Mucosa of rectum (tissue), 2 donors: ENCODE results near the gene ECE1.

Experiments used
- H3K27ac ChIP-seq, 2 donors: one replicate each; pipeline ENCODE4 v1.7.0; 2013; ENCODE audit warnings: inconsistent platforms in 2 of 2, low read depth in 2 of 2, low read length in 2 of 2
- H3K27me3 ChIP-seq, 2 donors: one replicate each; pipeline ENCODE4 v1.7.0; 2013; ENCODE audit warnings: low read length in 2 of 2; ENCODE audit not compliant: control insufficient read depth in 2 of 2, insufficient read depth in 2 of 2
- H3K36me3 ChIP-seq, 2 donors: one replicate each; pipeline ENCODE4 v1.7.0; 2013; ENCODE audit warnings: low read length in 2 of 2; ENCODE audit not compliant: control insufficient read depth in 2 of 2, insufficient read depth in 2 of 2
- H3K4me1 ChIP-seq, 2 donors: one replicate each; pipeline ENCODE4 v1.7.0; 2013; ENCODE audit warnings: low read length in 2 of 2, mild to moderate bottlenecking in 1 of 2; ENCODE audit not compliant: control insufficient read depth in 2 of 2, insufficient read depth in 2 of 2
- H3K4me3 ChIP-seq, 2 donors: one replicate each; pipeline ENCODE4 v1.7.0; 2013; ENCODE audit warnings: low read length in 2 of 2
- H3K9ac ChIP-seq, 2 donors: one replicate each; pipeline ENCODE4 v1.7.0; 2013; ENCODE audit warnings: low read length in 2 of 2, low read depth in 1 of 2, mild to moderate bottlenecking in 1 of 2
- H3K9me3 ChIP-seq, 2 donors: one replicate each; pipeline ENCODE4 v1.7.0; 2013; ENCODE audit warnings: low read length in 2 of 2; ENCODE audit not compliant: control insufficient read depth in 2 of 2
- donor health status: healthy.
- donor health status: Normal muscosa, but diverticular disease.

Gene ECE1

DNA sequence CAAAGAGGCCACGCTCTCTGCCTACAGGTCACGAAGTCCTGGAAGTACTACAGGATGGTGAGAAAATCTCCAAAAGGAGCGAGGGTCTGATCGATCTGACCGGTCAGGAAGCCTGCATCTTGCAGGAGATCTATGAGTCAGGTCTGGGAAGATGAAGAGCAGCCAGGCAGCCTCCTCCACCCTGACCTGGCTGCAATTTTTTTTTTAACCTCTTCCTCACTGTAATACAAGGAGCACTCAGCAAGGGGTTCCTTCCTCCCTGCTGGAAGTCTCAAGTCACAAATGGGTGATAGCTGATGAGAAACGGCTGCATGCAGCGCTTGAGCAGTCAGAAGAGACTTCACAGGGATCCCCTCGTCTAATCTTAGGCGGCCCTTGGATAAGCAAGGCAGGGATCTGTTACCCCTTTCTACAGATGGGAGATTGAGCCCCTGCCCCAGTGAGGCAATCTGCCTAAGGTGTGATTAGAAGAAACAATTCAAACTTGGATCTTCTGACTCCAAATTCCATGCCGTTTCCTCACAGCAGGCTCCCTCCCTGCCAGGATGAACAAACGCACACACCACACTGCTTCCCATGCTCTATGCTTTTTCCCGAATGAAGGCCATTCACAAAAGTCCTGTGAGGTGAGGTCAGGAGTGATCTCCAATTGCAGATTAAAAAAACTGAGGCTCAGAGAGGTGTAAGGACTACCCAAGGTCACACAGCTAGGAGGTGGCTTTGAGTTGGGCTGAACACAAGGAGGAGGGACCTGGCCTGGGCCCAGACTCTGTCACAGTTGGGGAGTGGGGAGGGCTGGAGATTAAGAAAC, 48.3 kb downstream of the ECE1 start:
- Histone ChIP-seq H3K4me3 (no peak overlapping the region), H3K4me1 (no peaks in the 10 kb centered on the region), H3K36me3 (peaks cover 53 to 59% of the 10 kb centered on the region in 2 donors), H3K27me3 (no peaks in the 10 kb centered on the region), H3K9me3 (no peaks in the 10 kb centered on the region), H3K27ac (no peak overlapping the region), H3K9ac (no peak overlapping the region)

DNA sequence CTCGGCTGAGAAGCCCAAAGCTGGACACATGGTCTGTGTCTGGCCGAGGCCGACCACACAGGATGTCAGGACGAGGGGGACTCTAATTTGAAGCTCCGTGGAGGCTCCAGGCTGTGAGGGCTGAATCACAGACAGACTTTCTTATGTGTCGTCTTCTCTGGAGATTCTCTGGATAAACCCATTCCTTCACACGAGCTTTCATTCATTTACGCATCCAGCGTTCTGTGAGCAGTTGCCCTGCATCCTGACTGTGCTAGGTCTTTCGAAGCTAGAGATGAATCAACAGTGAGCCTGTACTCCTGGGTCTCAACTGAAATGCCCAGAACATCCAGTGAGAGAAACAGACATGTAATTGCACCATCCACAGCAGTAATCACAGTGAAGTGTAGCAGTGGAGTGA, 49.6 kb downstream of the ECE1 start:
- Histone ChIP-seq H3K9ac (no peak overlapping the region), H3K36me3 (peaks cover 60 to 67% of the 10 kb centered on the region in 2 donors), H3K27ac (no peak overlapping the region), H3K4me1 (no peaks in the 10 kb centered on the region), H3K27me3 (no peaks in the 10 kb centered on the region), H3K9me3 (no peaks in the 10 kb centered on the region), H3K4me3 (no peak overlapping the region)

DNA sequence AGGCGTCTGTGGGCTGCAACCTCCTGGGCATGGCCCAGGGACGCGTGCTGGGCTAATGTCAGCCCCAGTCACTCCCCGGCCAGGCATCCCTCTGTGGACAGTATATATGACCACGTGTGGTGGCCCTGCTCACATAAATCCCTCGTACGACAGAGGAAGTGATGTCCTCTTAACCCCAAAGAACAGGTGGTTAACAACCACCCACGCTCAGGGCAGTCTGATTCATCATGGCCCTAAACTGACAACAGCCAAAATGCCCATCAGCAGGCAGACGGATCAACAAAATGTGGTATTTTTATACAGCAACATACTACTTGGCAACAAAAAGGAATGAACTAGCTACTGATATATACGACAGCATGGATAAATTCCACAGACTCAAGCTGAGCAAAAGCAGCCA, 51.0 kb downstream of the ECE1 start:
- Histone ChIP-seq H3K27ac (no peak overlapping the region), H3K36me3 (peaks cover 51 to 68% of the 10 kb centered on the region in 2 donors), H3K4me3 (no peak overlapping the region), H3K4me1 (no peaks in the 10 kb centered on the region), H3K9ac (no peak overlapping the region), H3K27me3 (no peaks in the 10 kb centered on the region), H3K9me3 (no peaks in the 10 kb centered on the region)

DNA sequence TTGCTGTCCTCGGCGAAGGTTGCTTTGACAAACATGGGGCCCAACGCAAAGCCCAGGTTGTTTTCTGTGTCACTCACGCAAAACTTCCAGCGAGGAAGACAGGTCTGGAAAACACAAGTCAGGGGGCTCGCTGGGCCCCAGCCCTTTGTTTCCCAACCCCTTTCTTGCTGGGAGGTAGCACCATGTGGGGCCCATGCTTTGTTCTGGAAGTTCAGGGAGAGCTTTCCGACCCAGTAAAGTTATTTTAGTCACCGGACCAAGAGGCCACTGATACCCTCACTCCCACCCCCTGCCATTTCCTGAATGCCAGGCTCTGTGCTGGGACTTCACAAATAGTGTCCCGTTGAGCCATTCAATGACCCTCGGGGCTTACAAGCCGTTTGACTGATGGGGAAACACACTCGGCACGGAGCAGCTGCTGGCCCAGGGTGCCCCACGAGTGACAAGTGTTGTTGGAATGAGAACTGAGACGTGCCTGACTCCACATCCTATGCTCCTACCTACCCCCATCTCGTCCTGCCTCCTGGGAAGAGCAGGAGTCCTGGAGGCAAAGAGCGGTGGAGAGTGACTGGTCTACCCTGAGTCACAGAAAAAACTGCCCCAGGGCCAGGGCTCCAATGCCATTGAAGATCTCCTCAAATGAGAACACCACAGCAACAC, 52.0 kb downstream of the ECE1 start:
- Histone ChIP-seq H3K36me3 (peaks cover 45 to 66% of the 10 kb centered on the region in 2 donors), H3K27me3 (no peaks in the 10 kb centered on the region), H3K9me3 (no peaks in the 10 kb centered on the region), H3K9ac (no peak overlapping the region), H3K4me1 (no peaks in the 10 kb centered on the region), H3K4me3 (no peak overlapping the region), H3K27ac (no peak overlapping the region)

DNA sequence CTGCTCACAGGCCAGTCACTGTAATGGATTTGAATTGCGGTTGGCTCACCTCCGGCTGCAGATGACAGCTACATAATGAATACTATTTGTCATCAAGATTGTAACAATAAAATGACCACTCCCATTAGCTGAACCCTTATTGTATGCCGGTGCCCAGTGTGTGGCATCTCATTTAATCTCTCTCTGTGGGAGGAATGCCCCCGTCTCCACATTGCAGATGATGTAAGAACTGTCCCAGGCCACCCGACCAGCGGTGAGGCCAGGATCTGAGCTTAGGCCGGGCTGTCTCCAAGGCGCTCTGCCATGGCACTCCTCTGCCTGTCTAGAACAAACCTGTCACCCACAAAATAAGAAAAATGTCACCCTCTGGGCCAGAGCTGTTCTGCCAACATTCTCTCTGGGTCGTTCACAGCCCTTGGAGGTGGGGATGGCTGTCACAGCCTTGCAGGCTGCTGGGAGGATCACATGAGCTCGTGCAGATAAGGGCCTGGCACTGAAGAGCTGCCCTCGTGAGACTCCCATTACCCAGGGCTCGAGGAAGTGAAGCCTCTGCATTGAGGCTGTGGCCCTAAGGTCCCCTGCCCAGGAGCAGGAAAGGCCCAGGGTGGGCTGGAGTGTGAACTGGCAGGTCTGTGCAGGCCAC, 52.7 kb downstream of the ECE1 start:
- Histone ChIP-seq H3K36me3 (peaks cover 45 to 69% of the 10 kb centered on the region in 2 donors), H3K4me3 (no peak overlapping the region), H3K27ac (no peak overlapping the region), H3K9ac (no peak overlapping the region), H3K9me3 (no peaks in the 10 kb centered on the region), H3K4me1 (no peaks in the 10 kb centered on the region), H3K27me3 (no peaks in the 10 kb centered on the region)

DNA sequence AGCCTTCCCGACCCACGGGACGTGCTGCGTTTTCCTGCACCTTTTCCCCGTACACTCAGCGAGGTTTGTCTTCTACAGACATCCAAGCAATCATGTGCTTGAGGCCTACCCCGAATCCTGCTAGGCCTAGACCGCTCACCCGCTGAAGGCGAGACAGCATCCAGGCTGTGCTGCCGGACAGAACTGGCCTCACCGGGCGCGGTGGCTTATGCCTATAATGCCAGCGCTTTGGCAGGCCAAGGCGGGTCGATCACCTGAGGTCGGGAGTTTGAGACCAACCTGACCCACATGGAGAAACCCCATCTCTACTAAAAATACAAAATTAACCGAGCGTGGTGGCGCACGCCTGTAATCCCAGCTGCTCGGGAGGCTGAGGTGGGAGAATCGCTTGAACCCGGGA, 54.1 kb downstream of the ECE1 start:
- no peak overlapping the region for H3K27ac ChIP-seq
- H3K36me3 ChIP-seq, result peaks cover 35 to 58% of the 10 kb centered on the region in 2 donors
- H3K9me3 ChIP-seq, result no peaks in the 10 kb centered on the region
- H3K4me3 ChIP-seq, result no peak overlapping the region
- no peak overlapping the region for H3K9ac ChIP-seq
- H3K4me1 ChIP-seq, result no peaks in the 10 kb centered on the region
- no peaks in the 10 kb centered on the region for H3K27me3 ChIP-seq

DNA sequence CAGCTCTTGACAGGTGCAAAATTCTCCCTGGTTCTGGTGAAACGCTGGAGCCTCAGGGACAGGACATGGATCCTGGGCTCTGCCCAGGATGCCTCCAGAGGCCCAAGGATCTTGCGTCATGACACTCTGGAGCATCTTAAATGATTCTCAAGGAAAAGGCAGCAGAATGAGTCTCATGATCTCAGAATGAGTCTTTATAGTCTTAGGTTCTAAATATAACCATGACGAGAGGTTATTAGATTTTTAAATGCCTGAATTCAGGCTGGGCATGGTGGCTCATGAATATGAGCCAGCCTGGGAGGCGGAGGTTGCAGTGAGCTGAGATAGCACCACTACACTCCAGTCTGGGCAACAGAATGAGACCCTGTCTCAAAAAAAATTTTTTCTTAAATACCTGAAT, 55.5 kb downstream of the ECE1 start:
- no peaks in the 10 kb centered on the region for H3K27me3 ChIP-seq
- H3K4me3 ChIP-seq, result no peak overlapping the region
- no peaks in the 10 kb centered on the region for H3K9me3 ChIP-seq
- H3K9ac ChIP-seq, result no peak overlapping the region
- peaks cover 31 to 53% of the 10 kb centered on the region in 2 donors for H3K36me3 ChIP-seq
- no peak overlapping the region for H3K27ac ChIP-seq
- no peaks in the 10 kb centered on the region for H3K4me1 ChIP-seq

DNA sequence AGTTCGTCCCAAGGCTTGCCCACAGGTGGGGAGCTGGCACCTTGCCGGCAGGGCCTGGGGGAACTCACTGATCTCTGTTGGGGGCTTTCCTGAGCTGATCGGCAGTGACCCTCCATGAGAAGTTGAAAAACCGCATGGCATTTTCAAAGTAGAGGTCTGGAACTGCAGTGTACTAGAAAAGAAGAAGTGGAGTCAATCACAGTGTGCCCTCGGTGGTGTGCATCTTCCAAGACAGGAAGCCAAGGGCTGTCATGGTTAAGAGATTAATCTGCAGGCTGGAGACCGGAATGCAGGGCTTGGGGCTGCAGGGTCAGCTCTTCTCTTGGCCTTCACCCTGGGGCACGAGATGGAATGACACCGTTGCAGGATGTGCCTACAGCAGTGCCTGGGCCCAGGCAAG, 56.8 kb downstream of the ECE1 start:
- no peak overlapping the region for H3K9ac ChIP-seq
- no peak overlapping the region for H3K4me3 ChIP-seq
- no peaks in the 10 kb centered on the region for H3K9me3 ChIP-seq
- peaks cover 31 to 53% of the 10 kb centered on the region in 2 donors for H3K36me3 ChIP-seq
- no peak overlapping the region for H3K27ac ChIP-seq
- H3K27me3 ChIP-seq, result no peaks in the 10 kb centered on the region
- no peaks in the 10 kb centered on the region for H3K4me1 ChIP-seq

DNA sequence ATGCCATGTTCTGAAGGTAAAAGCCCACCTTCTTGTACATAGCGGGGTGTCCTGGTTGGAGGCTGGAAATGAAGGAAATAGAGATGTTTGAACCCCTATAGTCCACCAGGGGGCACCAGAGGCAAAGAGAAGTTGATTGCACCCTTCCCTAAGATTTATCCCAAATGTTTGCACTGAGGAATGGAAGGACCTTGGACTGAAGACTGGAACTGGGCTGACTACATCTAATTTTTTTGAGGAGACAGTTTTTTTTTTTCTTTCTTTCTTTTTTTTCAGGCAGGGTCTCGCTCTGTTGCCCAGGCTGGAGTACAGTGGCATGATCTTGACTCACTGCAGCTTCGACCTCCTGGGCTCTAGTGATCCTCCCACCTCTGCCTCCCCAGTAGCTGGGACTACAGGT, 58.2 kb downstream of the ECE1 start:
- Histone ChIP-seq H3K36me3 (peaks cover 33 to 50% of the 10 kb centered on the region in 2 donors), H3K4me3 (no peak overlapping the region), H3K9me3 (no peaks in the 10 kb centered on the region), H3K27me3 (no peaks in the 10 kb centered on the region), H3K4me1 (no peaks in the 10 kb centered on the region), H3K9ac (no peak overlapping the region), H3K27ac (no peak overlapping the region)
